ENCODE data around the gene CLC.

GRCh38 chr19:39737351-39737750 is 478 bp downstream of the CLC start:
- TF ChIP-seq, protein P1, sequence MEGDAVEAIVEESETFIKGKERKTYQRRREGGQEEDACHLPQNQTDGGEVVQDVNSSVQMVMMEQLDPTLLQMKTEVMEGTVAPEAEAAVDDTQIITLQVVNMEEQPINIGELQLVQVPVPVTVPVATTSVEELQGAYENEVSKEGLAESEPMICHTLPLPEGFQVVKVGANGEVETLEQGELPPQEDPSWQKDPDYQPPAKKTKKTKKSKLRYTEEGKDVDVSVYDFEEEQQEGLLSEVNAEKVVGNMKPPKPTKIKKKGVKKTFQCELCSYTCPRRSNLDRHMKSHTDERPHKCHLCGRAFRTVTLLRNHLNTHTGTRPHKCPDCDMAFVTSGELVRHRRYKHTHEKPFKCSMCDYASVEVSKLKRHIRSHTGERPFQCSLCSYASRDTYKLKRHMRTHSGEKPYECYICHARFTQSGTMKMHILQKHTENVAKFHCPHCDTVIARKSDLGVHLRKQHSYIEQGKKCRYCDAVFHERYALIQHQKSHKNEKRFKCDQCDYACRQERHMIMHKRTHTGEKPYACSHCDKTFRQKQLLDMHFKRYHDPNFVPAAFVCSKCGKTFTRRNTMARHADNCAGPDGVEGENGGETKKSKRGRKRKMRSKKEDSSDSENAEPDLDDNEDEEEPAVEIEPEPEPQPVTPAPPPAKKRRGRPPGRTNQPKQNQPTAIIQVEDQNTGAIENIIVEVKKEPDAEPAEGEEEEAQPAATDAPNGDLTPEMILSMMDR (conservative IDR thresholded peaks at IDR 0.05; ENCODE audit: low read depth, low read length): no peak
- TF ChIP-seq EZH2phosphoT487 (IDR thresholded peaks at IDR 0.05; ENCODE audit: borderline replicate concordance, low read length): no peak
- TF ChIP-seq EZH2 (IDR thresholded peaks at IDR 0.05; ENCODE audit: low read length, unreplicated experiment): no peak
